ENCODE measurements around the gene RIPK4.

Gene RIPK4

DNA sequence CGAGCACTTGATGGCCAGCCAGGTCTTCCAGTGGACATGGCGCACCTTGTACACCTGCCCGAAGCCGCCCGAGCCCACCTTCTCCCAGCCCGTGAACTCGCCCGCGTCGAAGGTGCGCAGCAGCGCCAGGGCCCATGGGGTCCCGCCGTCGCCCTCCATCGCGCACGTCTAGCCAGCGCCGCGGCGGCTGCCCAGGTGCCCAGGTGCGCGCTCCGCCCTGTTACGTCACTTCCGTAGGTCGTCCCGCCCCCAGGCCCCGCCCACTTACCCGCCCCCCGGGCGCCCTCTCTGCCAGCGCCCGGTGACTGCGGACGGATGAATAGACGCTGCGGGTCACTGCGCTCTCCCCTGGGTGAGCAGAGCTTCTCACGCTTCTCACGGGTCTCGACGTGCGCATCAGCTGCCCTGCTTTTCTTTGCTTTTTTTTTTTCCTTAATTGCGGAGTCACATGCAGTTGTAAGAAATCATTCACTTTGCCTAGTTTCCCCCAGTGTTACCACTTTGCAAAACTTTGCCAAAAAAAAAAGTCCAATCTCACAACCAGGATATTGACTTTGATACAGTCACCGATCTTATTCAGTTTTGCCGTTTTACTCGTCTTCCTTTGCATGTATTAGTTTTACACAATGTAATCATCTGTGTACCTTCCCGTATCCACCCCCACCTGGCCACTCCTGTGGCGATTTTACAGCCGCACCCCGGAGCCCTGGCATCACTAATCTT lies at the start of gene RIPK4:
TSS of gene RIPK4 (minus strand) at position 170 of the 723 bp plus-strand sequence. CDS start at position 159, 11 bp downstream.
- DNase-seq (ENCODE audit: low spot score): peak; percentile 88

DNA sequence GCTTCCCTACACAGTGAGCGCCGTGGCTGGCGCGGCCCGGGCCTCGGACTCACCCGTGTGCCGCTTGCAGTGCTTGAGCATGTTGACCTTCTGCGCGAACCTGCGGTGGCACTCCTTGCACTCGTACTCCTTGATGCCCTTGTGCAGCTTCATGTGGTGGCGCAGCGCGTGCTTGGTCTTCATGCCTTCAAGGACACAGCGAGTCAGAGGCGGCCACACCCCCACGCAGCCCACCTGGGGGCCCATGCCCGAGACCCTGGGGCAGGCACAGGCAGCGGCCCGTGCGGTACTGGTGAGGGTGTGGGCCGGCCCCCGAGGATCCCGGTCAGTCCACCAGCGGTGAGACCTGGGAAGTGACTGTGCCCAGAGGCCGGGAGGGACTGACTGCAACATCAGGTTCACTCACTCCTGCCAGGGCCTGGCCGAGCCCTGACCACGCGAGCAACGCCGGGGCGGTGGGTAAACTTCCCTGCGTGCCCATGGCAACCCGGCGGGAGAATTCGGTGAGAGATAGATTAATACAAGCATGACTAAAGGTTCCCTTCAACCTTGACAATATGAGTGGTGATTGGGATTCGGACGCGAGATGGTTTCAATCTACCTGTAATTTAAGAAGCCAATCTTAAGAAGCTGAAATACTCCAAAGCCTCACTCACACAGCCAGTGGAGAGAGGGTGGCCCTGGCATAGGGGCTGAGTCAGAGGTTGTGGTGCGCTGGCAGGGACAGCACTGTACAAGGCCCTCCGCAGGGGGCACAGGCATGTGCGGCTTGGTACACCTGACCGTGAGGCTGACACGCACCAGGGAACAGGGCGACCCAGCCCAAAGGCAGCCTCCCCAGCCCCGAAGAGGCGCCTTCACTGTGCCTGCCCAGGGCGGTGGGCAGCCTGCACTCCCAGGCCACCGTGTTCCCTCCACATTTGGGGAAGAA lies 49.1 kb upstream of the RIPK4 start:
- DNase-seq (ENCODE audit: low spot score): no peak

DNA sequence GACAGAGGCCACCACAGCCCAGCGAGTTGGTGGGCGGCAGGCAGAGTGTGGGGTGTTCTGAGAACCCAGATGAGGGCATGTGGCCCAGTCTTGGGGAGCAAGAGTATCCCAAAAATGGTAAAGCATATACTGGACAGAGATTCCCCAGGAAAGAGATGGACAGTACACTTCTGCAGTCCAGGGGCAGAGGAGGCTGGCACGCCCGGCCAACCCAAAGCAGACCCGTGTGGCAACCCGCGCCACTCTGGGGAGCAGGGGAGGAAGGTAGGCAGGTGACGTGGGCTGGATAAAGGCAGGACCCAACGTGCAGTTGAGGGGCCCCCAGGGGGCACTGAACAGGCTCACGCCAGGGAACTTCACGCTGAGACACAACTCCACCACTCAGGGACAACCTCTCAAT lies 46.4 kb upstream of the RIPK4 start:
- no peak for DNase-seq (ENCODE audit: low spot score)

DNA sequence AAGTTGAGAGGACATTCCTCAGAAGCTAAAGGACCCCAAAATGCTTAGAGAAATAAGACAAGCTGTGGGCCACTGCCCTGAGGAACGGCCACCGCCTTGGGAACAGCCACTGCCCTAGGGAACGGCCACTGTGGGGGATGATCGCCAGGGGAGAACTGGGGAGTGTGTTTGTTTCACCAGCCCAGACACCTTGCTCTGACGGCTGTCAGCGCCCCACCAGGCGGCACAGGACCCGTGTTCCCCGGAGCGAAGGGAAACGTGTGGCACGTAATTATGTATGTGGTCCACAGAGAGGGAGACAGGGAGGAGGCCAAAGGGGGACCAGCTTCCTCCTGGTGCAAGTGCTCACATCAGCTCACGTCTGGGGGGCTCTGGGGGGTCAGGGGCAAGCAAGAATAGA lies 45.8 kb upstream of the RIPK4 start:
- DNase-seq (ENCODE audit: low spot score): no peak

DNA sequence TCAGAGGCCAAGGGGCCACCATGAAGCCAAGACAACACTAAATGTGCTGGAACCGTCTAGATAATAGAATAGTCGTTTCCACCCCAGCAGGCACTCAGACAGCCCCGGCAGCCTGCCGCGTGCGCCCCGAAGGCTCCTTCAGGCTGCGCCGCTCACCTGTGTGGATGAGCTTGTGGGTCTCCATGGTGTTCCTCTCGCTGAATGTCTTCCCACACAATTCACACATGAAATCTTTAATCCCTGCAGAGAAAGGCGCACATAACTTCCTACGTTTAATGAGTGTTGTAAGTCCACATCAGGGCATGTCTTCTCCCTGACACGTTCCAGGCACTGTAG lies 43.7 kb upstream of the RIPK4 start:
- no peak for DNase-seq (ENCODE audit: low spot score)

DNA sequence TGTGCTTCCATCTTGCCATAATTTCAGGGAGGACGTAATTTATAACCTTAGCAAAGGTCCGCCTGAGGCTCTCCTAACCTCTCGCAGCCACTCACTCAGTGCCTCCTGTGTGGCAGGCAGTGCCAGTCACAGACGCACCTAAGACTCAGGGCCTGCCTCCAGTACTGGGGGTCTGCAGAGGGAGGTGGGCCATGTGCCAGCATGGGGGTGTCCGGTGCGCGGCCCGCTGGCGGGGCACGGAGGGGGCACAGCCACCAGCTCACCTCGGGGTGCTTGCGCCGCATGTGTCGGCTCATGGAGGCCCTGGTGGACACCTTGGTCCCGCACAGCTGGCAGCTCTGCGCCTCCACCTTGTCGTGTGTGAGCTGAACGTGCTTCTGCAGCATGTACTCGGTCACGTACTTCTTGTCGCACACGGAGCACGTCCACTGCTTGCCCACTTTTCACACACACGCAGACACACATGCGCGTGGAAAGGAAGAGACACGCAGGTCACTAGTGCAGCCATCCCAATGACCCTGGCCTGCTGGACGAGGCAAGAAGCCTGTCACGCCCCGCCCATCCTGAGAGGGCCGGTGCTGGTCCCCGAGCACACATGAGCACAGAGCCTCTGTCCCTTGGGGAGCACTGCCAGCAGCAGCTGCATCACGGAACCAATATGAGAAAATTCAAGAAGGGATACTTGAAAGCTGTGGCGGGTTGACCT lies 43.2 kb upstream of the RIPK4 start:
- no peak for DNase-seq (ENCODE audit: low spot score)

DNA sequence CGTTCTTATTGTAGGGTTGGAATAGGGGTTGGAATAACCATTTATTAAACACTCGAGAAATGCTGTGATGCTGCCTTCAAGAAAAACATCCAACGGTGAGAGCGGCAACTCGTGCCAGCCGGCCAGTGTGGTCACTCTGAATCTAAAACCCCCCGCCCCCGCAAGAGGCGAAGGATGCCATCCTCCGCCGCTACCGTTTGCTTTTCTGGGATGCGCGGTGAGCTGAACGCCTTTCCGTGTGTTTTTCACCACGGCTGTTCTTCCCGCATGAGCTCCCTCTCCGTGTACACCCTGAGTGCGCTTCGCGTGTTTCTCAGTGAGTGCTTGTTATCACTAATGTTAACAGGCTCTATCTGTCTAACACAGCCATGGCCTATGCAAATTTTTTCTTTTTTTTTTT lies 42.0 kb upstream of the RIPK4 start:
- no peak for DNase-seq (ENCODE audit: low spot score)

DNA sequence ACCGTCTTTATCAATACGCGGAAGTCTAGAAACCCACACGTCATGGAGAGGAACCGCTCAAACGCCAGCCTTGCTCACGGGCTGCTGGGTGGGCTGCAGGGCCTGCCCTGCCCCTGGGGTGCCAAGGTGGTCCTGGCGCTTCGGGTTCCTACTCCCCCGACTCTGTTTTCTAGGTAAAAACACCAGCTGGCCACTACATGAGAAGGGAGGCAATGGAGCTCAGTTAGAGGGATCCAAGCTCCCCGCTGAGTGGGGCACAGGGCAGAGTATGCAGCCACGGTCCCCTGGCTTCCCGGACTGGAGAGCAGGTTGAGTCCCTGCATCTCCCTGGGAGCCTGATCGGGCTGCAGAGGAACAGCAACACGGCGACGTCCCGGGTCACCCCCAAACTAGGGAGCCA lies 41.2 kb upstream of the RIPK4 start:
- no peak for DNase-seq (ENCODE audit: low spot score)

DNA sequence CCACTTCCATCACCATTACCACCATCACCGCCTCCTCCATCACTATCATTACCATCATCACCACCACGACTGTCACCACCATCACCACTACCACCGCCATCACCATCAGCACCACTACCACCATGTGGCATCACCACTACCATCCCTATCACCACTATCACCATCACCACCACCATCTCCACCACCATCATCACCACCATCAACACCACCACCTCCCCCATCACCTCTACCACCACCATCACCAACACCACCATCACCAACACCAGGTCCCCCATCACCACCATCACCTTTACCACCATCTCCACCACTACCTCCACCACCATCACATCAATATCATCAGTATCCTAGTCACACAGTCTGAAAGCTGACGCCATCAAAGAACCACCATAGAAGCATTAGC lies 39.9 kb upstream of the RIPK4 start:
- no peak for DNase-seq (ENCODE audit: low spot score)

DNA sequence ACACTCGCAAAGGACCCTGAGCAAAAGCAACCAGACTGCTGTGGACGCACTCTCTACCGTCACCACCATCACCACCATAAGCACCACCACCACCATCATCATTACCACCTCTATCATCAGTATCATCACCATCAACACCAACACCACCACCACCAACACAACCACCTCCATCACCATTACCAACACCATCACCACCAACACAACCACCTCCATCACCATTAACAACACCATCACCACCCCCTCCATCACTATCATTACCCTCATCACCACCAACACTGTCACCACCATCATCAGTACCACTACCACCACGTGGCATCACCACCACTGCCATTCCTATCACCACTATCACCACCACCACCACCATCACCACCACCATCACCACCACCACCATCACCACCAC lies 38.8 kb upstream of the RIPK4 start:
- no peak for DNase-seq (ENCODE audit: low spot score)

DNA sequence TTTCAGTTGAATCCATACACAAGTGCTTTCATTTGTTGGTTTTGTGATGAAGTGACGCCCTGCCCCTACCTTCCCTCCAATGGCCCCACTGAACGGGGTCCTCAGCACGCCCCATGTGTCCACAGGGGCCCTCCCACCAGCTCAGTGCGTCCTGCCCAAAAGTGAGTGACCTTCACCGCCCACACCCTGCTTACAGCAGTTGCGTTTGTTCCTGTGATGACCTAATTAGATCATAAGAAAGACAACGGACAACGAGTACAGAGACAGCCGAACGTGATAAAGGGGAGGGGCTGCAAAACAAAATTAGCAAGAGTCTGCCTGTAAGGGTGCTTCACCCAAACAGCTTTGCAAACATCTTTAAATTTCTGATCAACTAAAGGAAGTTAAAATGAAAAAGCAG lies 38.2 kb upstream of the RIPK4 start:
- DNase-seq (ENCODE audit: low spot score): no peak

DNA sequence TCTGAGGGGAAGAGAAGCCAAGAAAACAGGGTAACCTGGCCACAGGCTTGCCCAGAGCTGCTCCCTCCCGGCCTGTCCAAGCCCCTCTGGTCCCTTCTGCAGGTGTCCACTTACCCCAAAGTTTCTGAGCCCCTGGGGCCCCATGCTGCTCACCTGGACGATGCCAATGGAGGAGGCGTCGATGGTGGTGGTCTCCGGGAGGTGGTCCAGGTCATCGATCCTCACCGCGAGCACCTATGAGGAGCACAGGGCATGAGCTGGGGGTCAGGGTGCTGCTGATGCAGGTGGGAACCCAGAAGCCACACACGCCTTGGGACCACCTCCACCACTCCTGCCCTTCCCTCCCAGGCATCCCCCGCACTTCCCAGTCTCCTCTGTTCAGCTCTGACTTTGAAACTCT lies 37.5 kb upstream of the RIPK4 start:
- no peak for DNase-seq (ENCODE audit: low spot score)

DNA sequence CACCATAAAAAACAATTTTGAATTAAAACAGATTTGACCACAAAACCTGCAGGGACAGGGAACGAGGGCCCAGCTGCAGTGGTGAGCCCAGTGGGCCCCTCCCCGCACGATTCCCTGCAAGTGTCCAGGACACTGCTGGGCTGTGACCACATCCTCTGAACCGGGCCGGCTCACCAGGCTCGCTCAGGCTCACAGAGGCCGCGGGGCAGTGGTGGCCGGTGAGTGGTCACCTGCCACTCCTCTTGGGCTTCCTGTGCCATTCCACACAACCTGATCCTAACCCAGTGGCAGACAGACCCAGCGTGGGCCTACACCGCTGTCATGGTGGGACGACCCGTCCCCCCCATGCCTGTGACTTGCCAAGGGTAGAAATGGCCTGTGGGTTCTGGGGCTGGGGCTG lies 36.5 kb upstream of the RIPK4 start:
- DNase-seq (ENCODE audit: low spot score): no peak

DNA sequence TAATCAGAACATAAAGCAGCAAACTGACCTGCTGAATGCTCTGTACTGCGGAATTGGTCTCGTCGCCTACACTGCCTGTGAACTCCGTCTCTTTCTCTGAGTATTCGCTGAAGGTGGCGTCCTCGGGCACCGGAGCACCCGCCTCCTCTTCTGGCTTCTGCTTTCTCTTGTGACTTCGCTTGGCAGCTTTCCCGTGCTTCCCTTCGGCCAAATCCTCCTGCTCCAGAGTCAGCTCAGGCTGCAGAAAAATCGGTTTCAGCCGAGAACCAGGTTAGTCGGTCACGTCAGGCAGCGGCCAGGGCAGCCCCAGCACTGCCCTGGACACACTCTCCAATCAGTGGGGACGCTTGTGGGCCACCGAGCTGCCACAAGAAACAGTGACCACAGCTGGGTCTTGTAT lies 35.8 kb upstream of the RIPK4 start:
- DNase-seq (ENCODE audit: low spot score): no peak

DNA sequence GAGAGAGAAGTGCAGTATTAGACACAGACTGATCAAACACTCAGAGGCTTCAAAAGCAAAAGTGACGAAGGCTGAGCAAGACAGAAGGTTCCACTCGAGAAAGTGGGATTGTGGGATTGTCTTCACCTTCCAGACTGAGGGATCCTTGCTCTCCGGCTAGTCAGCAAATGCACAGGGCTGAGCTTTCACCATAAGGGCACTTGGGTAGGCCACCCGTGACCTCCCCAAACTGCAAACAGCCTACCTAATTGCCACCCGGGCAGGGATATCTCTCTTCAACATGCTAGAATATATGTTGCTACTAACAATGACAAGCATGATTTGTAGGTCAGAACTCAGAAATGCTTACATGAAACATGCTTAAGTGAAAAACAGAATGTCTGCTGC lies 35.3 kb upstream of the RIPK4 start:
- DNase-seq (ENCODE audit: low spot score): no peak

DNA sequence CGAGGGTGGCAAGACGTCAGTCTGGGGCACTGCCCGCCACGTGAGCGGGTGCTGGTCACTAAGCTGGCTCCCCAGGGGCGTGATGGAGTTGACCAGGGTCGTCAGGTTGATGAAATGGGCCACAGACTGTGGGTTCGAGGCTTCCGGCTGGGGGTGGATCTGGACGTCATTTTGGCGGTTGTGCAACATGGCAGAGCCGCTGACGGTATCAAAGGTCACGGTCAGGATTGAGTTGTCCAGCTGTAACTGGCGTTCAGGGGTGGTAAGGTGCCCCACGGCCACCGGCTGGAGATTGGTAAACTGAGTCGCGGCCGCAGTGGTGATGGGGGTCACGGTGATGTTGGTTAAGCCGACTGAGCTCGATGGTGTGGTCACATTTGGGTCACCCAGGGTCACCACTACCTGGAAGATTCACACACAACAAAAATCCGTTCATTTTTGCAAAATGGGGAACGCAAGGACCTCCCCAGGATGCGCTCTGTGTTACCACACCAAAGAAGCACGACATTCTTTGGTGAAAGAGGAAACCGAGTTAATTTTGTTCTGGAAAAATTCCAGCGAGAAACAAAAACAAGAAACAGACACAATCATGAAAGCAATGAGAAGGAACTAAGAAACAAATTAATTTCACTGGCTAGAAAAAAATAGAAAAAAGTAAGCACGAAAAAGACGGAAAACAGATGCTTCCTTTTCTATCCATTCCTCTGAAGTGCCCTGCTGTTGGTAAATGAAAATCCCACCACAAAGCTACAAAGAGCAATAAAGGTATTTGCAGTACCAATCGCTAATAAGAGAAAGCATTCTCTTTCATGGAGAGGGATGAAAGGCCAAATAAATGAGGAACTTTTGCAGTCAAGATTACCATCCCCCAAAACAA lies 34.7 kb upstream of the RIPK4 start:
- DNase-seq (ENCODE audit: low spot score): no peak

DNA sequence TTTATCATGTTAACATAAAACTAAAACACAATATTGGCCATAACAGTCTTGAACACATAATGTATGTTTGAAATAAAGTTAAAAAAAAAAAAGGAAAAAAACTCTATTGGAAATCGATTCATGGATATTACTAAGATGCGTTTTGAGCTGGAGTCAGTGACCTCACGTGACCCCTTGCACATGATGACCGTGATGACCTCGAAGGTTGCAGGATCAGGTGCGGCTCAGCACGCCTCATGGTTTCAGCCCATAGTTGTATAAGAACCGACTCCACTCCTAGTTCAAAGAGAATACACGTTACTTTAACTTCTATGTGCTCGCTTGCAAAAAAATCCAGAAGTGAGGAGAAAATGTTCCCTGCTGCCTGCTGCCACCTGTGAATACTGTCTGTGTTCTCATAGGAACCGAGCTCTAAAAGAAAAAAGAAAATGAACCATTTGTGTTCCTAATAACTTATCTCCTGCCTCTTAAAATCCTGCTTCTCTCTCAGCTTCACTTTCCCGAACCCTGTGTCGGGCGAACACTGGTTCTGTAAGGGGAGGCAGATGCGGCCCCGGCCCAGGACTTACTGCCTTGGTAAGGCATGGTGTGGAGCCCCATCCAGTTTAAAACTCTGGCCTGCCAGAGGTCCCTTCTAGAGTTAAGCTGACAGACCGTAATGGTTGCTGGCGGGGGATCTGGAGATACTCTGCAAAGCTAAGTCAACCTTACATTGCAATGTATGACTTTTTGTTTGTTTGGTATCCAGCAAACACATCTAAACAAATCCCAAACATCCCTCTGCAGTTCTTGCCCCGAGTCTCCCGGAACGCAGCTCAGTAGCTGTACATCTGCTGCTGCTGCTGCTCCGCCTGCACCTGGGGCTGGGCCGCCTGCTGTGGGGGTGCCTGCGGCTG lies 33.8 kb upstream of the RIPK4 start:
- DNase-seq (ENCODE audit: low spot score): no peak

DNA sequence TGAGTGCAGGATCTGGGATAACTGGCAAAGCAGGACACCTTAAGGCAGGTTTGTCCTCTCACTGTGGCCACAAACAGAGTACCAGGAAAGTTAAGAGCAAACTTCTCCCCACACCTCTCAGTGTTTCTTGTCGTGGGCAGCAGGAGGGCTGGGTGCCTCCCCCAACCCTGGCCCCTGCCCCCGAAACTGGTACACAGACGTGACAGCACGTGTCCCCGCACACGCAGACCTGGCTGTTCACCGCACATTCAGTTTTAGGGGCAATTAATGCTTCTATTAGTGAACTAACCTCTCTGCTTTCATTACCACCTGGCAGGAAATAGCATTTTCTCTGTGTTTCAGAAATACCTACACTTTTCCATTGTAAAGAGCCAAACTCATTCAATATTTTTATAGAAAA lies 32.9 kb upstream of the RIPK4 start:
- DNase-seq (ENCODE audit: low spot score): no peak

DNA sequence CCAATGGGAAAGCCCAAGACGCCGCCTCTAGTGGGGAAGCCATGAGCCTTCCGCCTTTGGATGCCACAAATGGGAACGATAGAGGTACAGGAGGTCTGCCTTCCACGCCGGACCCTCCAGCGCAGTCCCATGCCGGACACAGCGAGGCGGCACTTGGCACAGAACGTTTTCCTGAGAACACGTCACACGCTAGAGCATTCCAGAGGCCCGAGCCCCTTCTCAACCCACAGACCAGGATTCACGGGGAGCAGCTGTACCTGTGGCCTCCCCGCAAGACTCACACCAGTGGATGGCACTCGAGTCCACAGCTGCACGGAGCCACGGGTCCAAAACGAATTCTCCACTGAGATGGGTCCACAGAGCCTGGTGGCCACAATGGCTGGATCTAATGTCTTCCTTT lies 31.5 kb upstream of the RIPK4 start:
- DNase-seq (ENCODE audit: low spot score): no peak

DNA sequence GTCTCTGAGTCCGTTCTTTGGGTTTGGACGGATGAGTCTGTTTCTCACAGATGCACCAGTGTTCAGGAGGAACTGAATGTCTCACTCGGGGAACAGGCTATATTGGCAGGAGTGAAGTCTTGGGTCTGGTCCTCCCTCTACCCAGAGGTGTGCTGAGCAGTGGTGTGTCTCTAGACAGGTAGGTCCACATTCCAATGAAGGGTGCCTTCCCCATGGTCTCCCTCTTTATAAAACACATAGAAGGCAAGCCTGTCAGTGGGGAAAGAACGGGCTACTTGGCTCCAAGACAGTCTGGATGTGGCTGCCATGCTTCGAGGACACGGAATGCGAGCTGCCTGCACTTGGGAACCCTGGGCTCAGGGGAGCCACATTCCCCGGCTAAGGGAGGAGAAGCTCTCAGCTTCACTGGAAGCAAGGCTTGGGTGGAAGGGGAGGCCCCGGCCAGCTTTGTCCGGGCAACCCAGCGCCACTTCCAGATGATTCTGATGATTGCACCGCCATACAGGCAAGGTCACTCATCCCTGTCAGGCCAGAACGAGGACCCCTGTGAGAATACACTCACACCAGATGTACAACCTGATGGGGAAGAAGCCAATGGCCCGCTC lies 29.7 kb upstream of the RIPK4 start:
- DNase-seq (ENCODE audit: low spot score): no peak

DNA sequence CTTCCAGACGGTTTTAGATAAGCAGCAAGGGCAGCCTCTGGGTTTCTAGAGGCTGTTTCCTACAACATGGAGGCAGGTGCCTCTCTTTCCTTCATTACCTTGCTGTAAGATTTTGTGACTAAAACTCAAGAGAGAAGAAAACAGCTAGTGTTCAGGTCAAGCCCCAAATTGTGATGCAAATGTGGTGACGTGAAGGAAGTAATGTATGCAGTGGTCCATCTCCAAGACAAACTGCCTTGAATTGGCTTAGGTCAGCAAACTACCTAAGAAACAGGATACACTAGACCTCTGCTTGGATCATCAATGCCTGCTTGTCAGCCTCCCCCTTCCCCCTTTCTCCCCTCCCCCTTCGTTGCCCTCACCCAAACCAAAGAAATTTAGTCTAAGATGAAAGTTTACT lies 28.9 kb upstream of the RIPK4 start:
- DNase-seq (ENCODE audit: low spot score): no peak

Data from germinal center (tissue), 1 donor.